Kidney epithelial cell (primary cell): ENCODE results near the gene CELF5. TPM values are rescaled to one million over a fixed set of nuclear protein-coding genes. Genes with fewer than 3 reads are reported as not detected.
"Not testable (repeated sequence)": the region's sequence is repeated elsewhere in the genome, so short reads cannot be mapped to it uniquely, and the experiment has no call there.

Experiments used
- DNase-seq: peaks from one replicate; pipeline ENCODE4 v3.0.0-alpha.2; 2010; ENCODE audit warnings: low read depth
- H3K27me3 ChIP-seq: 2 replicates; pipeline ENCODE4 v1.6.0; 2011; ENCODE audit warnings: low read length; ENCODE audit not compliant: control insufficient read depth, insufficient read depth
- H3K36me3 ChIP-seq: 2 replicates; pipeline ENCODE4 v1.5.1; 2011; ENCODE audit warnings: low read length; ENCODE audit not compliant: control insufficient read depth, insufficient read depth
- H3K4me3 ChIP-seq: 2 replicates; pipeline ENCODE4 v1.5.1; 2011; ENCODE audit warnings: low read depth, mild to moderate bottlenecking, control low read depth, low read length
- CTCF ChIP-seq: IDR thresholded peaks from 2 replicates; pipeline ENCODE4 v1.5.1; 2011; ENCODE audit warnings: mild to moderate bottlenecking, moderate library complexity, low read length, control low read depth, inconsistent platforms; ENCODE audit not compliant: insufficient read depth, poor library complexity, severe bottlenecking
- total RNA-seq: library from RNA; depleted of rRNA; stranded (reverse); fragments of >200 nt; gene quantifications from 2 replicates; pipeline ENCODE4 v1.2.3, GENCODE V29; 2015

CELF5 gene
- total RNA-seq, 1 donor from 2014 or later: 0.17 TPM

- Histone ChIP-seq H3K27me3 (peaks cover 37% of the 10 kb centered on the region), H3K4me3 (no peak overlapping the region), H3K36me3 (no peaks in the 10 kb centered on the region)
- no peak for TF ChIP-seq CTCF
- no peak for DNase-seq
Observed at GRCh38 chr19:3284759-3285646, 60.5 kb downstream of the CELF5 start.

GRCh38 chr19:3285647-3286176 lies 61.3 kb downstream of the CELF5 start:
- Histone ChIP-seq H3K27me3 (peaks cover 40% of the 10 kb centered on the region), H3K36me3 (no peaks in the 10 kb centered on the region), H3K4me3 (no peak overlapping the region)
- DNase-seq: no peak
- TF ChIP-seq CTCF: no peak

- H3K4me3 ChIP-seq: no peak overlapping the region
- no peak for TF ChIP-seq CTCF
- H3K27me3 ChIP-seq: peaks cover 31% of the 10 kb centered on the region
- no peak for DNase-seq
- no peaks in the 10 kb centered on the region for H3K36me3 ChIP-seq
Observed at GRCh38 chr19:3287814-3288213, 63.4 kb downstream of the CELF5 start.

DNA sequence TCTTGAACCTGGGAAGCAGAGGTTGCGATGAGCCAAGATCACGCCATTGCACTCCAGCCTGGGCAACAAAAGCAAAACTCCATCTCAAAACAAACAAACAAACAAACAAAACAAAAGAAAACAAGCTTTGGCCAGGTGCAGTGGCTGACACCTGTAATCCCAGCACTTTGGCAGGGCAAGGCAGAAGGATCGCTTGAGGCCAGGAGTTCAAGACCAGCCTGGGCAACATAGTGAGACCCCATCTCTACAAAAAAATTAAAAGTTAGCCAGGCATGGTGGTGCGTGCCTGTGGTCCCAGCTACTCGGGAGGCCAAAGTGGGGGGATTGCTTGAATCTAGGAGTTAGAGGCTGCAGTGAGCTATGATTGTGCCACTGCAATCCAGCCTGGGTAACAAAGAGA lies 64.0 kb downstream of the CELF5 start:
- H3K27me3 ChIP-seq: peaks cover 32% of the 10 kb centered on the region
- DNase-seq, H3K4me3 ChIP-seq, H3K36me3 ChIP-seq: not testable (repeated sequence)

DNA sequence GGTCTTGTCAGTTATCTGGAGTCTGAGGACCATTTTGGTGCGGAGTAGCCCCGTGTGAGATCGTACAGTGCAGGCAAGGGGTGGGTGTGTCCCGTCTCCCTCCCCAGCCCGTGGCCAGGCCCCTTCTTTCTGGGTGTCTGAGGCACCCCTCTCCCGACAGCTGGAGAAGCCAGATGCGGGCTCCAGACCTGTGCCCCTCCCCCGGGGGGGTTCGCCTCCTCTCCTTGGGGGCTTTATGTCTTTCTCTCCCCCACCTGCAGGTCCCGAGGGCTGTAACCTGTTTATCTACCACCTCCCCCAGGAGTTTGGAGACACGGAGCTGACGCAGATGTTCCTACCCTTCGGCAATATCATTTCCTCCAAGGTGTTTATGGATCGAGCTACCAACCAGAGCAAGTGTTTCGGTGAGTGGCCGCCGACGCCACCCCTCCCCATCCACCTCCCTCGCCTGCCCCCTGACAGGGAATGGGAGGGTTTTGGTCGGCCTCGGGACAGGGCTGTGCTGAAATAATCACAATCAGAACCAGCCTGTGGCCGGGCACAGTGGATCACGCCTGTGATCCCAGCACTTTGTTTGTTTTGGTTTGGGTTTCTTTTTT lies 65.6 kb downstream of the CELF5 start:
- TF ChIP-seq CTCF: no peak
- Histone ChIP-seq H3K4me3 (no peak overlapping the region), H3K36me3 (no peaks in the 10 kb centered on the region), H3K27me3 (peaks cover 28% of the 10 kb centered on the region)
- DNase-seq: no peak

- H3K4me3 ChIP-seq: not testable (repeated sequence)
- peaks cover 27% of the 10 kb centered on the region for H3K27me3 ChIP-seq
Observed at GRCh38 chr19:3290858-3291257, 66.4 kb downstream of the CELF5 start.

GRCh38 chr19:3291644-3292043 lies 67.2 kb downstream of the CELF5 start:
- H3K27me3 ChIP-seq: peaks cover 23% of the 10 kb centered on the region
- H3K36me3 ChIP-seq: no peaks in the 10 kb centered on the region
- H3K4me3 ChIP-seq: no peak overlapping the region
- no peak for DNase-seq
- no peak for TF ChIP-seq CTCF

More at GRCh38 chr19:3290858-3291257, 66.4 kb downstream of the CELF5 start:
- H3K36me3 ChIP-seq, DNase-seq: not testable (repeated sequence)
